ENCODE results near the gene SUPT4H1.

The SUPT4H1 gene

GRCh38 chr17:58371300-58371950 is 19.4 kb upstream of the SUPT4H1 start:
- ChIA-PET CTCF (interaction anchor here (1.0 kb wide), 2 partner anchors 46 to 54 kb away, joined by 3 read pairs; partner anchors contain the start of gene RNF43), POLR2A (no interaction called here)
- H3K4me3 ChIP-seq (ENCODE audit: low read depth, low read length), result no peak overlapping the region
- no peak for DNase-seq (ENCODE audit: low read depth, low spot score)
- TF ChIP-seq CTCF (IDR thresholded peaks at IDR 0.05; ENCODE audit: insufficient read depth, low read length, missing control alignments), result no peak

GRCh38 chr17:58370716-58371115 is 18.7 kb upstream of the SUPT4H1 start:
- H3K4me3 ChIP-seq (ENCODE audit: low read depth, low read length), result no peak overlapping the region
- ChIA-PET CTCF (no interaction called here), POLR2A (no interaction called here)
- DNase-seq (ENCODE audit: low read depth, low spot score), result no peak
- TF ChIP-seq CTCF (IDR thresholded peaks at IDR 0.05; ENCODE audit: insufficient read depth, low read length, missing control alignments), result no peak

- ChIA-PET CTCF (interaction anchor here (1.3 kb wide), 1 partner anchor 48 kb away, joined by 3 read pairs; the partner anchor contains the start of gene RNF43), POLR2A (no interaction called here)
- TF ChIP-seq CTCF (IDR thresholded peaks at IDR 0.05; ENCODE audit: insufficient read depth, low read length, missing control alignments), result no peak
- H3K4me3 ChIP-seq (ENCODE audit: low read depth, low read length), result no peak overlapping the region
- DNase-seq (ENCODE audit: low read depth, low spot score), result no peak
Measured at GRCh38 chr17:58370309-58370708, 18.3 kb upstream of the SUPT4H1 start.

- DNase-seq (ENCODE audit: low read depth, low spot score), result no peak
- no peak overlapping the region for H3K4me3 ChIP-seq (ENCODE audit: low read depth, low read length)
- ChIA-PET POLR2A (no interaction called here), CTCF (interaction anchor here (1.3 kb wide), 1 partner anchor 48 kb away, joined by 3 read pairs; the partner anchor contains the start of gene RNF43)
- TF ChIP-seq CTCF (IDR thresholded peaks at IDR 0.05; ENCODE audit: insufficient read depth, low read length, missing control alignments), result no peak
Measured at GRCh38 chr17:58369214-58370031, 17.4 kb upstream of the SUPT4H1 start.

- TF ChIP-seq CTCF (IDR thresholded peaks at IDR 0.05; ENCODE audit: insufficient read depth, low read length, missing control alignments), result no peak
- H3K4me3 ChIP-seq (ENCODE audit: low read depth, low read length), result no peak overlapping the region
- DNase-seq (ENCODE audit: low read depth, low spot score), result no peak
- CTCF ChIA-PET, result interaction anchor here (1.3 kb wide), 1 partner anchor 49 kb away, joined by 3 read pairs; the partner anchor contains the start of gene RNF43
- POLR2A ChIA-PET, result no interaction called here
Measured at GRCh38 chr17:58368860-58369213, 16.8 kb upstream of the SUPT4H1 start.

GRCh38 chr17:58367461-58367860 is 15.5 kb upstream of the SUPT4H1 start:
- POLR2A ChIA-PET, result no interaction called here
- H3K4me3 ChIP-seq (ENCODE audit: low read depth, low read length), result no peak overlapping the region
- CTCF ChIA-PET, result no interaction called here
- no peak for DNase-seq (ENCODE audit: low read depth, low spot score)
- no peak for TF ChIP-seq CTCF (IDR thresholded peaks at IDR 0.05; ENCODE audit: insufficient read depth, low read length, missing control alignments)

All from AG04449 (cell line).